Vagina (tissue), 2 donors: ENCODE results near the gene EFCAB13. TPM values are rescaled to one million over a fixed set of nuclear protein-coding genes. Genes with fewer than 3 reads are reported as not detected.

ENCODE experiments used
- DNase-seq, 2 donors: peaks; one replicate each; pipeline ENCODE4 v3.0.0-alpha.2; 2017; ENCODE audit errors: extremely low spot score in 2 of 2
- H3K27ac ChIP-seq: fragments of 200-600 bp; sonication (generic); one replicate; pipeline ENCODE4 v1.5.1; 2019
- H3K27me3 ChIP-seq: fragments of 200-600 bp; sonication (generic); one replicate; pipeline ENCODE4 v1.5.1; 2019
- H3K36me3 ChIP-seq, 2 donors: fragments of 200-600 bp; sonication (generic); one replicate each; pipeline ENCODE4 v1.5.1; 2017 to 2019
- H3K4me1 ChIP-seq: fragments of 200-600 bp; sonication (generic); one replicate; pipeline ENCODE4 v1.5.1; 2019
- H3K4me3 ChIP-seq, 2 donors: fragments of 200-600 bp; sonication (generic); 1 replicate in 1 of 2; 2 replicates in 1 of 2; pipeline ENCODE4 v1.5.1; 2016 to 2019
- H3K9me3 ChIP-seq: fragments of 200-600 bp; sonication (generic); one replicate; pipeline ENCODE4 v1.5.1; 2019
- POLR2A ChIP-seq, 2 donors: fragments of 450-650 bp; IDR thresholded peaks; one replicate each; pipeline ENCODE4 v1.6.1; 2017; ENCODE audit warnings: antibody characterized with exemption in 2 of 2, mild to moderate bottlenecking in 2 of 2, moderate library complexity in 2 of 2
- POLR2AphosphoS5 ChIP-seq, 2 donors: sonication (generic); formaldehyde crosslinking; IDR thresholded peaks; one replicate each; pipeline ENCODE4 v1.9.0; 2017; ENCODE audit warnings: antibody characterized with exemption in 2 of 2, mild to moderate bottlenecking in 2 of 2, low read depth in 1 of 2; ENCODE audit not compliant: insufficient read depth in 1 of 2
- intact Hi-C: fragments of 100-400 bp; cut with DNase I; formaldehyde crosslinking; loops from one replicate; pipeline ENCODE4 v1.15.1; 2023
- total RNA-seq: library from RNA; depleted of rRNA; stranded (reverse); fragments of >200 nt; gene quantifications from one replicate; pipeline ENCODE4 v1.2.3, GENCODE V29; 2016
- TF ChIP-seq, protein P1 (sequence below), 3 experiments: fragments of 450-650 bp in 2 of 3; fragments of 200-600 bp in 1 of 3; sonication (generic) in 1 of 3; IDR thresholded peaks; one replicate each; pipeline ENCODE4 v1.5.1; 2017 to 2019; ENCODE audit warnings: antibody characterized with exemption in 3 of 3, mild to moderate bottlenecking in 2 of 3, moderate library complexity in 2 of 3

EFCAB13 gene
- total RNA-seq, 1 donor from 2014 or later = 4.2 TPM

- TF ChIP-seq, protein P1, sequence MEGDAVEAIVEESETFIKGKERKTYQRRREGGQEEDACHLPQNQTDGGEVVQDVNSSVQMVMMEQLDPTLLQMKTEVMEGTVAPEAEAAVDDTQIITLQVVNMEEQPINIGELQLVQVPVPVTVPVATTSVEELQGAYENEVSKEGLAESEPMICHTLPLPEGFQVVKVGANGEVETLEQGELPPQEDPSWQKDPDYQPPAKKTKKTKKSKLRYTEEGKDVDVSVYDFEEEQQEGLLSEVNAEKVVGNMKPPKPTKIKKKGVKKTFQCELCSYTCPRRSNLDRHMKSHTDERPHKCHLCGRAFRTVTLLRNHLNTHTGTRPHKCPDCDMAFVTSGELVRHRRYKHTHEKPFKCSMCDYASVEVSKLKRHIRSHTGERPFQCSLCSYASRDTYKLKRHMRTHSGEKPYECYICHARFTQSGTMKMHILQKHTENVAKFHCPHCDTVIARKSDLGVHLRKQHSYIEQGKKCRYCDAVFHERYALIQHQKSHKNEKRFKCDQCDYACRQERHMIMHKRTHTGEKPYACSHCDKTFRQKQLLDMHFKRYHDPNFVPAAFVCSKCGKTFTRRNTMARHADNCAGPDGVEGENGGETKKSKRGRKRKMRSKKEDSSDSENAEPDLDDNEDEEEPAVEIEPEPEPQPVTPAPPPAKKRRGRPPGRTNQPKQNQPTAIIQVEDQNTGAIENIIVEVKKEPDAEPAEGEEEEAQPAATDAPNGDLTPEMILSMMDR (IDR thresholded peaks at IDR 0.05) = no peak
- TF ChIP-seq POLR2AphosphoS5 (IDR thresholded peaks at IDR 0.05; ENCODE audit: insufficient read depth in 1 of 2, low read depth in 1 of 2) (no peak), POLR2A (IDR thresholded peaks at IDR 0.05) (no peak)
- DNase-seq = no peak
- Histone ChIP-seq H3K4me3 (no peak overlapping the region), H3K27me3 (no peaks in the 10 kb centered on the region), H3K27ac (no peak overlapping the region), H3K4me1 (no peaks in the 10 kb centered on the region), H3K9me3 (no peaks in the 10 kb centered on the region), H3K36me3 (peaks cover 0 to 13% of the 10 kb centered on the region in 2 donors)
- intact Hi-C loops = no loop called here
These were observed 19.6 kb upstream of the EFCAB13 start for GRCh38 chr17:47304186-47304585.

GRCh38 chr17:47305302-47305923 lies 18.3 kb upstream of the EFCAB13 start:
- H3K27ac ChIP-seq = peak overlapping the region; percentile 4
- no peaks in the 10 kb centered on the region for H3K4me1 ChIP-seq
- peak in 1 of 2 donors; percentile 65 for TF ChIP-seq POLR2AphosphoS5 (IDR thresholded peaks at IDR 0.05; ENCODE audit: insufficient read depth in 1 of 2, low read depth in 1 of 2)
- no peak for TF ChIP-seq POLR2A (IDR thresholded peaks at IDR 0.05)
- TF ChIP-seq, protein P1 (IDR thresholded peaks at IDR 0.05) = no peak
- no peaks in the 10 kb centered on the region for H3K27me3 ChIP-seq
- intact Hi-C loops = no loop called here
- no peaks in the 10 kb centered on the region for H3K9me3 ChIP-seq
- peaks cover 0 to 13% of the 10 kb centered on the region in 2 donors for H3K36me3 ChIP-seq
- no peak overlapping the region for H3K4me3 ChIP-seq
- no peak for DNase-seq

GRCh38 chr17:47310186-47310733 lies 13.5 kb upstream of the EFCAB13 start:
- Histone ChIP-seq H3K9me3 (no peaks in the 10 kb centered on the region), H3K27me3 (no peaks in the 10 kb centered on the region), H3K27ac (no peak overlapping the region), H3K4me1 (no peaks in the 10 kb centered on the region), H3K4me3 (no peak overlapping the region), H3K36me3 (no peaks in the 10 kb centered on the region)
- DNase-seq = no peak
- intact Hi-C loops = no loop called here
- TF ChIP-seq, protein P1 (IDR thresholded peaks at IDR 0.05) = no peak
- TF ChIP-seq POLR2A (IDR thresholded peaks at IDR 0.05) (no peak), POLR2AphosphoS5 (IDR thresholded peaks at IDR 0.05; ENCODE audit: insufficient read depth in 1 of 2, low read depth in 1 of 2) (no peak)

GRCh38 chr17:47311420-47311819 lies 12.3 kb upstream of the EFCAB13 start:
- Histone ChIP-seq H3K27me3 (no peaks in the 10 kb centered on the region), H3K9me3 (no peaks in the 10 kb centered on the region), H3K4me1 (no peaks in the 10 kb centered on the region), H3K27ac (no peak overlapping the region), H3K36me3 (no peaks in the 10 kb centered on the region), H3K4me3 (no peak overlapping the region)
- intact Hi-C loops = no loop called here
- TF ChIP-seq, protein P1 (IDR thresholded peaks at IDR 0.05) = no peak
- TF ChIP-seq POLR2A (IDR thresholded peaks at IDR 0.05) (no peak), POLR2AphosphoS5 (IDR thresholded peaks at IDR 0.05; ENCODE audit: insufficient read depth in 1 of 2, low read depth in 1 of 2) (no peak)
- no peak for DNase-seq
